KOPT-K1 (cell line): ENCODE measurements around the gene DOC2A.
"Not testable (repeated sequence)": the region's sequence is repeated elsewhere in the genome, so short reads cannot be mapped to it uniquely, and the experiment has no call there.

Experiments
- H3K27ac ChIP-seq: fragments of 200-600 bp; sonication (generic); 2 replicates; pipeline ENCODE4 v1.5.1; 2016; ENCODE audit warnings: antibody characterized with exemption, mild to moderate bottlenecking, low read depth, low read length; ENCODE audit not compliant: poor library complexity, severe bottlenecking
- H3K36me3 ChIP-seq: fragments of 200-600 bp; sonication (generic); 2 replicates; pipeline ENCODE4 v1.5.1; 2017; ENCODE audit warnings: antibody characterized with exemption, mild to moderate bottlenecking, low read length, moderate library complexity; ENCODE audit not compliant: insufficient read depth
- H3K9me3 ChIP-seq: fragments of 200-600 bp; sonication (generic); 2 replicates; pipeline ENCODE4 v1.5.1; 2017; ENCODE audit warnings: antibody characterized with exemption, low read length, mild to moderate bottlenecking; ENCODE audit not compliant: insufficient read depth, poor library complexity, severe bottlenecking

Gene DOC2A

DNA sequence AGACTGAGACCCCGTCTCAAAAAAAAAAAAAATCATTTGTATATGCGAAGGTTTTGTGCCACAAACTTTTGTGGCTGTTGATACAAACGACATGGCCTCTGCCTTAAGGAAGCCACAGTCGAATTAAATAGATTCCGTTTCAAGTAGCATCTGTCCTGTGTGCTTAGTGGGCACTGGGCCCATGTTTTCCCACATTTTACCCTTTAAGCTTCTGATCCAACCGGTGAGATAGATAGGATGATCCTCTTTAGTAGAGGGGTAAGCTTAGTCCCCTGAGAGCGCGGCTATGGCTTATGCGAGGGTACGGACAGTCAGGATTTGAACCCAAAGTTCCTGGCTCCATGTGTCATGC, 49.7 kb downstream of the DOC2A start:
- Histone ChIP-seq H3K9me3 (no peaks in the 10 kb centered on the region), H3K27ac (peak overlapping the region; percentile 76), H3K36me3 (no peaks in the 10 kb centered on the region)

DNA sequence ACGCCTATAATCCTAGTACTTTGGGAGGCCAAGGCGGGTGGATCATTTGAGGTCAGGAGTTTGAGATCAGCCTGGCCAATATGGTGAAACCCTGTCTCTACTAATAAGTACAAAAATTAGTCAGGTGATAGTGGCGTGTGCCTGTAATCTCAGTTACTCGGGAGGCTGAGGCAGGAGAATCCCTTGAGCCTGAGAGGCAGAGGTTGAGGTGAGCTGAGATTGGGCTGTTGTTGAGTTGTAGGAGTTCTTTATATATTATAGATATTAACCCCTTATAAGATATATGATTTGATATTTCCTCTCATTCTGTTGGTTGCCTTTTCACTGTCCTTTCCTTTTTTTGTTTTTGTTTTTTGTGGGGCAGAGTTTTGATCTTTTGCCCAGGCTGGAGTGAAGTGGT, 51.0 kb downstream of the DOC2A start:
- H3K9me3 ChIP-seq, H3K36me3 ChIP-seq, H3K27ac ChIP-seq: not testable (repeated sequence)

DNA sequence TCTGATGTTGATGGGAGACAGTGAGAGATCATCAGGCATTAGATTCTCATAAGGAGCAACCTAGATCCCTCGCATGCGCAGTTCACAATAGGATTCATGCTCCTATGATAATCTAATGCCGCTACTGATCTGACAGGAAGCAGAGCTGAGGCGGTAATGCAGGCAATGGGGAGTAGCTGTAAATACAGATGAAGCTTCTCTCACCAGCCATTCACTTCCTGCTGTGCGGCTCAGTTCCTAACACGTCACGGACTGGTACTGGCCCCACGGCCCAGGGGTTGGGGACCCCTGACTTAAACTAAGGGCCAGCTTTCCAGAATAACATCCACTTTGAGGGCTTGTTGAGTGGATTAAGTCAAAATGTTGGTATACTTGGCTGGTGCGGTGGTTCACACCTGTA, 51.5 kb downstream of the DOC2A start:
- Histone ChIP-seq H3K36me3 (no peaks in the 10 kb centered on the region), H3K27ac (no peak overlapping the region), H3K9me3 (no peaks in the 10 kb centered on the region)

DNA sequence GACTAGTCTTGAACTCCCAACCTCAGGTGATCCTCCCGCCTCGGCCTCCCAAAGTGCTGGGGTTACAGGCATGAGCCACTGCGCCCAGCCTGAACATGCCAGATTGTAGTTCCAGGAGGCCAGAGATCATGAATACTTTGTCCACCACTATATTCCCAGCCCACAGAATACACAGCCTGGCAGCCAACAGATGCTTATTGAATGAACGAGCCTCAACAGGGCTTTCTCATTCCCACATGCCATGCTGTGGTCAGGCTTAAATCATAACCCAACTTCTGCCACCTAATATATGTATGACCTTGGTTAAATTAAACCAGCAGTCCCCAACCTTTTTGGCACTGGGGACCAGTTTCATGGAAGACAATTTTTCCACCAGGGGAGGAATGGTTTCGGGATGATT, 52.1 kb downstream of the DOC2A start:
- no peaks in the 10 kb centered on the region for H3K9me3 ChIP-seq
- no peak overlapping the region for H3K27ac ChIP-seq
- no peaks in the 10 kb centered on the region for H3K36me3 ChIP-seq
